HEK293T (cell line): ENCODE data around the gene CLNS1A.
"Not testable (repeated sequence)": the region's sequence is repeated elsewhere in the genome, so short reads cannot be mapped to it uniquely, and the experiment has no call there.

ENCODE experiments used
- BHLHE40 ChIP-seq: fragments of 450-650 bp; IDR thresholded peaks from 2 replicates; pipeline ENCODE4 v1.6.1; 2016; ENCODE audit warnings: mild to moderate bottlenecking, moderate library complexity, borderline replicate concordance
- CTBP1 ChIP-seq: fragments of 450-650 bp; IDR thresholded peaks from 2 replicates; pipeline ENCODE4 v1.6.1; 2016; ENCODE audit warnings: borderline replicate concordance
- FOXM1 ChIP-seq: fragments of 450-650 bp; IDR thresholded peaks from 2 replicates; pipeline ENCODE4 v1.6.1; 2017; ENCODE audit warnings: mild to moderate bottlenecking, borderline replicate concordance
- L3MBTL2 ChIP-seq: fragments of 450-650 bp; conservative IDR thresholded peaks from 2 replicates; pipeline ENCODE4 v1.6.1; 2016; ENCODE audit warnings: mild to moderate bottlenecking
- LEF1 ChIP-seq: fragments of 450-650 bp; IDR thresholded peaks from 2 replicates; pipeline ENCODE4 v1.6.1; 2017; ENCODE audit warnings: mild to moderate bottlenecking, borderline replicate concordance
- NFRKB ChIP-seq: fragments of 450-650 bp; IDR thresholded peaks from 2 replicates; pipeline ENCODE4 v1.6.1; 2016; ENCODE audit warnings: mild to moderate bottlenecking, moderate library complexity
- PKNOX1 ChIP-seq: fragments of 450-650 bp; IDR thresholded peaks from 2 replicates; pipeline ENCODE4 v1.6.1; 2016
- SP1 ChIP-seq: fragments of 450-650 bp; IDR thresholded peaks from 2 replicates; pipeline ENCODE4 v1.6.1; 2017
- SUZ12 ChIP-seq: fragments of 450-650 bp; IDR thresholded peaks from 2 replicates; pipeline ENCODE4 v1.6.1; 2016; ENCODE audit warnings: mild to moderate bottlenecking
- TARDBP ChIP-seq: fragments of 450-650 bp; IDR thresholded peaks from 2 replicates; pipeline ENCODE4 v1.6.1; 2016

DNA sequence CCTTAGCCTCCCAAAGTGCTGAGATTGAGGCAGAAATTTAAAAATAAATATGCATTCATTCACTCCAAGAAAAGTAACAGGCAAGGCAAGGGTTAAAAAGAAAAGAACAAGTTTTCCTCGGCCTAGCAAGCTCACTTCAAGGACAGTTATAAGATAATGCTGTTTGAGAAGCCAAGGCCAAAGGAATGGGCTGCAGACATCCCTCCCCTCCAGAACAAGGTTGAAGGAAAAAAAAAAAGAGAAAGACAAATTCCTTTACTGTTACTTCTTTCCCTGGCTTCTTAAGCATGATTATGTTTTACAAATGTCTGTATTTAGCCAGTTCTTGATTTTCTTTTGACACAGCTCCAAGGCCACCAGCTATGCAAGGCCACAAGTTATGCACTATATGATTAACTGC, 66.7 kb downstream of the CLNS1A start:
- not testable (repeated sequence) for TF ChIP-seq FOXM1, SUZ12, TARDBP, CTBP1, PKNOX1, BHLHE40, L3MBTL2, LEF1, SP1, NFRKB
